Measurements from ENCODE around the gene BIN2.

- TF ChIP-seq NR1H2 (CRISPR knock-in tag; IDR thresholded peaks at IDR 0.05; ENCODE audit: borderline replicate concordance, low read depth) (no peak), MED1 (CRISPR knock-in tag; IDR thresholded peaks at IDR 0.05) (peak; percentile 43; the same call in 1 of the 2 replicates), ZNF275 (CRISPR knock-in tag; IDR thresholded peaks at IDR 0.05; ENCODE audit: borderline replicate concordance) (peak; percentile 75; the same call in 1 of the 2 replicates), ZNF766 (CRISPR knock-in tag; IDR thresholded peaks at IDR 0.05; ENCODE audit: borderline replicate concordance) (no peak; the same call in none of the 2 replicates), EZH2 (conservative IDR thresholded peaks at IDR 0.05; ENCODE audit: low read depth, low read length) (no peak), RAD21 (CRISPR knock-in tag; IDR thresholded peaks at IDR 0.05) (peak; percentile 37; the same call in 1 of the 2 replicates)
Observed at GRCh38 chr12:51238510-51239334, 85.3 kb downstream of the BIN2 start, which contains the start of gene DAZAP2.

All from HepG2 (cell line).